ENCODE measurements around the gene PIP4K2C. TPM values are rescaled to one million over a fixed set of nuclear protein-coding genes. Genes with fewer than 3 reads are reported as not detected.
"Not testable (repeated sequence)": the region's sequence is repeated elsewhere in the genome, so short reads cannot be mapped to it uniquely, and the experiment has no call there.

PIP4K2C gene
- total RNA-seq, 1 donor: 19.4 TPM

- no peak for DNase-seq (ENCODE audit: low read depth)
- TF ChIP-seq CTCF (IDR thresholded peaks at IDR 0.05; ENCODE audit: insufficient read depth, low read length): no peak
- no peak overlapping the region for H3K4me3 ChIP-seq (ENCODE audit: low read depth, low read length)
Observed at GRCh38 chr12:57560516-57560915, 30.5 kb upstream of the PIP4K2C start.

GRCh38 chr12:57561117-57561516 is 29.9 kb upstream of the PIP4K2C start:
- peak; percentile 33 for DNase-seq (ENCODE audit: low read depth)
- H3K4me3 ChIP-seq (ENCODE audit: low read depth, low read length): not testable (repeated sequence)

- DNase-seq (ENCODE audit: low read depth): no peak
- no peak overlapping the region for H3K4me3 ChIP-seq (ENCODE audit: low read depth, low read length)
- TF ChIP-seq CTCF (IDR thresholded peaks at IDR 0.05; ENCODE audit: insufficient read depth, low read length): no peak
Observed at GRCh38 chr12:57563358-57563757, 27.6 kb upstream of the PIP4K2C start.

- TF ChIP-seq CTCF (IDR thresholded peaks at IDR 0.05; ENCODE audit: insufficient read depth, low read length): no peak
- DNase-seq (ENCODE audit: low read depth): no peak
- no peak overlapping the region for H3K4me3 ChIP-seq (ENCODE audit: low read depth, low read length)
Observed at GRCh38 chr12:57564178-57564740, 26.7 kb upstream of the PIP4K2C start.

- DNase-seq (ENCODE audit: low read depth): no peak
- no peak for TF ChIP-seq CTCF (IDR thresholded peaks at IDR 0.05; ENCODE audit: insufficient read depth, low read length)
- no peak overlapping the region for H3K4me3 ChIP-seq (ENCODE audit: low read depth, low read length)
Observed at GRCh38 chr12:57568838-57569237, 22.2 kb upstream of the PIP4K2C start.

- DNase-seq (ENCODE audit: low read depth): no peak
- TF ChIP-seq CTCF (IDR thresholded peaks at IDR 0.05; ENCODE audit: insufficient read depth, low read length): no peak
- H3K4me3 ChIP-seq (ENCODE audit: low read depth, low read length): no peak overlapping the region
Observed at GRCh38 chr12:57569858-57570257, 21.1 kb upstream of the PIP4K2C start.

- DNase-seq (ENCODE audit: low read depth): not testable (repeated sequence)
Observed at GRCh38 chr12:57570438-57570837, 20.6 kb upstream of the PIP4K2C start.

GRCh38 chr12:57571926-57572762 is 18.8 kb upstream of the PIP4K2C start:
- H3K4me3 ChIP-seq (ENCODE audit: low read depth, low read length): no peak overlapping the region
- DNase-seq (ENCODE audit: low read depth): no peak
- TF ChIP-seq CTCF (IDR thresholded peaks at IDR 0.05; ENCODE audit: insufficient read depth, low read length): no peak

More at GRCh38 chr12:57570438-57570837, 20.6 kb upstream of the PIP4K2C start:
- H3K4me3 ChIP-seq (ENCODE audit: low read depth, low read length): not testable (repeated sequence)

Measured in fibroblast of the aortic adventitia (primary cell).